Measurements from ENCODE around the gene SLC1A4.
"Not testable (repeated sequence)": the region's sequence is repeated elsewhere in the genome, so short reads cannot be mapped to it uniquely, and the experiment has no call there.

SLC1A4 gene

GRCh38 chr2:64989126-64989981 lies at the start of gene SLC1A4:
TSS of gene SLC1A4 (plus strand) at chr2:64989399. CDS start at chr2:64989644, 245 bp downstream.
- peak; percentile 94 for DNase-seq

- no peak for DNase-seq
Measured at GRCh38 chr2:64941143-64941542, 48.1 kb upstream of the SLC1A4 start.

- DNase-seq: no peak
Measured at GRCh38 chr2:64941801-64942200, 47.4 kb upstream of the SLC1A4 start.

- no peak for DNase-seq
Measured at GRCh38 chr2:64942693-64943092, 46.5 kb upstream of the SLC1A4 start.

- no peak for DNase-seq
Measured at GRCh38 chr2:64943387-64944150, 45.6 kb upstream of the SLC1A4 start.

GRCh38 chr2:64944484-64944883 lies 44.7 kb upstream of the SLC1A4 start:
- DNase-seq: no peak

GRCh38 chr2:64945973-64946768 lies 43.0 kb upstream of the SLC1A4 start:
- DNase-seq: no peak

- no peak for DNase-seq
Measured at GRCh38 chr2:64946769-64947247, 42.4 kb upstream of the SLC1A4 start.

GRCh38 chr2:64947885-64948284 lies 41.3 kb upstream of the SLC1A4 start:
- DNase-seq: no peak

GRCh38 chr2:64950226-64951160 lies 38.7 kb upstream of the SLC1A4 start:
- DNase-seq: peak; percentile 10

- no peak for DNase-seq
Measured at GRCh38 chr2:64951306-64951953, 37.8 kb upstream of the SLC1A4 start.

GRCh38 chr2:64952096-64952495 lies 37.1 kb upstream of the SLC1A4 start:
- DNase-seq: no peak

GRCh38 chr2:64952511-64953482 lies 36.4 kb upstream of the SLC1A4 start:
- no peak for DNase-seq

GRCh38 chr2:64955467-64955866 lies 33.7 kb upstream of the SLC1A4 start:
- no peak for DNase-seq

GRCh38 chr2:64957109-64957903 lies 31.9 kb upstream of the SLC1A4 start:
- no peak for DNase-seq

- DNase-seq: no peak
Measured at GRCh38 chr2:64958556-64958955, 30.6 kb upstream of the SLC1A4 start.

- DNase-seq: no peak
Measured at GRCh38 chr2:64960819-64961218, 28.4 kb upstream of the SLC1A4 start.

GRCh38 chr2:64963138-64963537 lies 26.1 kb upstream of the SLC1A4 start:
- not testable (repeated sequence) for DNase-seq

GRCh38 chr2:64963719-64964118 lies 25.5 kb upstream of the SLC1A4 start:
- no peak for DNase-seq
